GM21360 (cell line): Measurements from ENCODE around the gene BEND5.

Source experiments
- ATAC-seq: cut with Tn5 transposase; IDR thresholded peaks from one replicate; pipeline ENCODE4 v1.9.1; 2021; ENCODE audit warnings: mild to moderate bottlenecking, moderate library complexity; ENCODE audit not compliant: unreplicated experiment

BEND5 gene

DNA sequence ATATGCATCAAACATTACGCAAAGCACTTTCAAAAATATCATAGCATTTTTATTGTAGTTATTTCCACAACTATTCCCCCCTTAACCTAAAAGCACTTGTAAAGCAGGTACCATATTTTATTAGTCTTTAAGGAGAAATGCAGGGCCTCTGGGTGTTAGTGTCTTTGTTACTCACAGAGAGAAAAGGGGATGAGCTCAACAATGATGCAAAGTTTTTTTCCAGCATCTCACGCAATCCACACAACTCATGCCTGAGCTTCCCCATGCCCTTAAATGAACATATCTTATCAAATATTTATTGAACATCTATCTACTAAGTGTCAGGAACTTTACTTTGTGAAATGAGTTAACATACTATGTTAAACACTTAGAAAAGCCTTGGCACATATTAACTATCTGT lies 50.6 kb downstream of the BEND5 start:
- no peak for ATAC-seq

DNA sequence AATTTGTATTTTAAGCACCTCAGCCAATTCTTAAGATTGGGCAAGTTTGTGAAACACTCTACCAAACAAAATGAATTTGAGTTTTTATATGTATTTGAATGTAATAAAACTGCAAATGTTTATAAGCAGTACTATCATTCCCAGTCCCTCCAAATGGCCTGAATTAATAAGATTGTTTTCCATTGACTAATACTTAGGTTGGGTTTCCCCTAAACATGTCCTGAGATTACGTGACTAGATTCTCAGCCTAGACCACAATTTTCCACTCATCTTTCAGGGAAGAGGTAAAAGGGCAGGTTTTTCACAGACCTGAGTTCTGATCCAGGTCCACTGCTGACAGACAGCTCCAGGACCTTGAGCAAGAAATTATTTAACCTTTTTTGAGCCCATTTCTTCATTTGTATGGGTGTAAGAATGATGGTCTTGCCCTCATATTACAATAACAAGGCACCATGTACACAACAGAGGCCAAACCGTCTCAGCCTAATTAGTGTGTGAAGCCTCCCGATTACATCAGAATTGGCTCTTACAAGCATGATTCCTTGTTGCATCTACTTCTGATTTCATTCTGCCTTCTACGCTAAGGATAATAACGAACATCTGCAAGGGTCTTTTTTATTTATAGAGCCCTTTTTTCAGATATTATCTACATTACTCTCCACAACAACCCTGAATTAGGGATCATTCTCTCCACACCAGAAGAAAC lies 51.2 kb downstream of the BEND5 start:
- ATAC-seq, result no peak

DNA sequence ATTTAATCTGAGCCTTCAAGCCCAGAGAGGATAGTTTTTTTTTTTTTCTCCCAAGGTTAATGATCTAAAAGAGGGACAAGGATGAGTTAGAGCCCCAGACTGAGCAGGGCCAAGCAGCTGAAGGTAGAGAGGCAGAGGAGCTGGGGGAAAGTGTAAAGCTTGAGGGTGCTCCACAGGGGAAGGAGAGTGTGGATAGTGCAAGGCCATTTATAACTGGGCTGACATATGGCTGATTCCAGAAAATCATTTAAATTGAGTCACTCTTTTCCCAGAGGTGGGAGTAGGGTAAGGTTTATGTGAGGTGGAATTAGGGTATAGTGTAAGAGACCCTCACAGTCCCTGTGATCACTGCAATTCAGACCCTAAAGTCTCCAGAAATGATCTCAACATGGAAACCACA lies 55.8 kb downstream of the BEND5 start:
- ATAC-seq, result no peak

- no peak for ATAC-seq
Observed at GRCh38 chr1:48718705-48719104, 58.0 kb downstream of the BEND5 start.

DNA sequence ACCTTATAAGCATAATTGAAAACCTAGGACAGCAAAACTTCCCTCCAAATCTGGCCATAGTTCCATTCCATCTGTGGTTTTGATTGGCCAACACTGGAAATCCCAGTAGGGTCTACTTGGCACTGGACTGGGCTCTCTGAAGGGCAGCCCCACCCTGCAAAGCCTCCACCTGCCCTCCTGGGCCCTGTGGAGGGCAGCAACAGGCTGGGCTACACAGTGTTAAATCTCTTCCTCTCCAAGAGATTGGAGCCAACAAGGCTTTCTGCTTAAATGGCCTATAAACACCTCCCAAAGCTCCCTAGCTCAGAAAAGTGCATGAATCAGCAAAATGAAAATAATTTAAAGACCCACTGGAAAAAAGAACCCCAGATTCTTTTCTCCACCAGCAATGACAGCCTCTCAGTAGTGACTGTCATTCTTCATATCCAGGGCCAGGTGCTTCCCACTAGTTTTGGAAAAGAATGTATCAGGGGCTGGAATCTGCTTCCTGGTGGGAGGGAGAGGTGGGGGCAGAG lies 58.5 kb downstream of the BEND5 start:
- no peak for ATAC-seq

DNA sequence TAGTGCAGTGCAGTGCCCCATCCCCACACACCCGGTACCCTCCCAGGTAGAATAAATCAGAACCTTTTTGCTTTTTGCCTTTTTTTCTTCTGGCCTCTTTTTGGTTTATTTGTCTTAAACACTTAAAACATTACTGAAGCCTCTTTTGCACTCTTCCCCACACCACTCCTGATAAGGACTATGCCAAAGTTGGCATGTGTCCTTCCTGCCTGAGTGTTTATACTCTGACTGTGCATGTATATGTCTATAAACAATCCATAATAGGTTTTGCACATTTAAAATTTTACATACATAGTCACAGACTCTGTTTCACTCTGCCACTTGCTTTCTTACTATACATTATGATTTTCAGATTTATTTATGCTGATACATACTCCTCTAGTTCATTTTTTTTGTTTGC lies 59.6 kb downstream of the BEND5 start:
- ATAC-seq, result no peak

- ATAC-seq, result no peak
Observed at GRCh38 chr1:48715921-48716320, 60.8 kb downstream of the BEND5 start.

- ATAC-seq, result no peak
Observed at GRCh38 chr1:48710915-48711314, 65.8 kb downstream of the BEND5 start.

GRCh38 chr1:48710318-48710717 lies 66.4 kb downstream of the BEND5 start:
- no peak for ATAC-seq

DNA sequence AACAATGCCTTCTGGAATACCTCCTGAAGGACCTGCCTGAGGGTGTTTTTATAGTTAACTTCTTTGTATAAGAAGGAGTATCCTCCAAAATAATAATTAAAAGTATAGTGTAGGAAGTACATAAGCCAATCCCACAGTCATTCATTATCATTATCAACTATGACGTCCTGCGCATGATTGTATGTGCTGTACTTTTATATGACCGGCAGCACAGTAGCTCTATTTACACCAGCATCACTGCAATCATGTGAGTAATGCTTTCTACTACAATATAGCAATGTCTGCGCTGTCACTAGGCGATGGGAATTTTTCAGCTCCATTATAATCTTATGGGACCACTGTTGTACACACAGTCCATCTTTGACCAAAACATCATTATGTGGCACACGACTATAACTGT lies 72.0 kb downstream of the BEND5 start:
- ATAC-seq, result no peak

GRCh38 chr1:48701445-48701844 lies 75.2 kb downstream of the BEND5 start:
- no peak for ATAC-seq

- peak; percentile 84 for ATAC-seq
Observed at GRCh38 chr1:48697066-48697707, 79.5 kb downstream of the BEND5 start.

GRCh38 chr1:48695161-48695560 lies 81.5 kb downstream of the BEND5 start:
- ATAC-seq, result no peak

GRCh38 chr1:48693674-48694320 lies 82.9 kb downstream of the BEND5 start:
- ATAC-seq, result no peak

DNA sequence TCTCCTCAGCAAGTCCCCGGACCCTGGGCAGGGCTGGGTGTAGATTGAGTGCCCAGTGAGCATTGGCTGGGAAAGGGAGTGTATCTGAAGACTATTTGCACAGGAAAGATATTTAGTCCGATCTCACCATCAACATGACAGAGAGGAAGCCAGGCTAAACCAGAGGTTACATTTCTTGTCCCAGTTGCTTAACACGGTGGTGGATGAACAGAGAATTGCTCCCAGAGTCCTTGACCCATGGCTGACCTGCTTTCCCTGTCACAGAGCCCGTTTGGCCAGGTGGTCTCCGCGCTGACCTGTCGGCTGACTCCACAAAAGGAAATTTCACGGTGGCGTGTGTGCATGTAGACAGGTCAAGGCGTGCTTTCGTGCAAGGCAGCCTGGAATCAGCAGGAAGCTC lies 83.5 kb downstream of the BEND5 start:
- no peak for ATAC-seq

GRCh38 chr1:48692235-48692634 lies 84.5 kb downstream of the BEND5 start:
- no peak for ATAC-seq

DNA sequence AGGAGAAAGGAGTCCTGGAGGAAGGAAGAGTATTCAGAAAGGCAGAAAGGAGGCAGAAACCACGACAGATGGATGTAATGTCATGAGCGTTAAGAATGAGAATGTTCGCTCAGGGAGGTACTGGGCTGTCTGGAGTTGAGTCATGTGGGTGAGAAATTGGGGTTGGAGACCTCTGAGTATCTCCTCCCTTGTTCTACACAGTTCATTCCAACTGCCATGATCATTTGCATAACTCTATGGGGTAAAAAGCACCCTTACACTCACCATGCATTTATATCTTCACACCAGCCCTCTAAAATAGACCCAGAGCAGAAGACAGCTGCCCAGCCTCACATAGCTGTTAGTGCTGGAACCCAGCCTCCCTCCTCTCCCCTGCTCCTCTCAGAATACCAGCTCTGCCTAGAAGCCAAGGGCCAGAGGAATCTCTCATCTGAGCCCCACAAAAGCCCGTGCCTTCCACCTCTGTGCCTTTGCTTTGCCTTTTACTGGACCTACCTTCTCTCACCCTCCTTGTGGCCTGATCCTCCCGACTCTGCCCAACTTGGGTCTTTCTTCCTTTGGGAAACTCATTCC lies 85.2 kb downstream of the BEND5 start:
- ATAC-seq, result no peak

GRCh38 chr1:48688102-48688760 lies 88.5 kb downstream of the BEND5 start:
- peak; percentile 84 for ATAC-seq

GRCh38 chr1:48687282-48688045 lies 89.2 kb downstream of the BEND5 start:
- no peak for ATAC-seq

GRCh38 chr1:48686159-48686558 lies 90.5 kb downstream of the BEND5 start:
- ATAC-seq, result no peak
